HG03342 (cell line): Measurements from ENCODE around the gene RPUSD3.

ENCODE experiments used
- ATAC-seq: cut with Tn5 transposase; IDR thresholded peaks from one replicate; pipeline ENCODE4 v1.9.1; 2021; ENCODE audit warnings: mild to moderate bottlenecking, moderate library complexity; ENCODE audit not compliant: unreplicated experiment

RPUSD3 gene

DNA sequence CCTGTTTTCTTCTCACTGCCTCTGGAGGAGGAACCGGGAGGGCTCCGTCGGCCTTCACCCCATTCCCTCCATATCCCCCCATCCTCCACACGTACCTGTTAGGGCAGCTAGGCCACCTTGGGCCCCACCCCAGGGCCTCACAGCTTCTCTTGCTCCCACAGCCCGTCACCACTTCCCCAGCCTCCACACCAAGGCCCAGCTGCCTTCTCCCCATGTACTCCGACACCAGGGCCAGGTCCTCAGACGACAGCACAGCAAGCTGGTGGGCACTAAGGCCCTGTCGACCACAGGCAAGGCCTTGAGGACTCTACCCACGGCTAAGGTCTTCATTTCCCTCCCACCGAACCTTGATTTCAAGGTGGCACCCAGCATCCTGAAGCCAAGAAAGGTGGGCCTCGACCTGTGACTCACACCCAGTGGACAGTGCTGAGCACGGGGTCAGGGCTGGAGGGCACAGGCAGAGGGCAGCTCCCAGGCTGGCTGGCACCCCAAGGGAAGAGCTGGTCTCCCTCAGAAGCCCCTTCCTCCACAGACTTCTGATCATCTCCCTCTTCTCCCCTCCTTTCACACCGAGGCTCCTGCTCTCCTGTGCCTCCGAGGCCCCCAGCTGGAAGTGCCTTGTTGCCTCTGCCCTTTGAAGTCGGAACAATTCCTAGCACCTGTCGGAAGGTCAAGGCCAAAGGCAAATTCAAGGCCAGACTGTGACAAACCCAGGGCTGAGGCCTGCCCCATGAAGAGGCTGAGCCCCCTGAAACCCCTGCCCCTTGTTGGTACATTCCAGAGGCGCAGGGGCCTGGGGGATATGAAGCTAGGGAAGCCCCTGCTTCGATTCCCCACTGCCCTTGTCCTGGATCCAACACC lies 9.1 kb downstream of the RPUSD3 start:
- no peak for ATAC-seq

DNA sequence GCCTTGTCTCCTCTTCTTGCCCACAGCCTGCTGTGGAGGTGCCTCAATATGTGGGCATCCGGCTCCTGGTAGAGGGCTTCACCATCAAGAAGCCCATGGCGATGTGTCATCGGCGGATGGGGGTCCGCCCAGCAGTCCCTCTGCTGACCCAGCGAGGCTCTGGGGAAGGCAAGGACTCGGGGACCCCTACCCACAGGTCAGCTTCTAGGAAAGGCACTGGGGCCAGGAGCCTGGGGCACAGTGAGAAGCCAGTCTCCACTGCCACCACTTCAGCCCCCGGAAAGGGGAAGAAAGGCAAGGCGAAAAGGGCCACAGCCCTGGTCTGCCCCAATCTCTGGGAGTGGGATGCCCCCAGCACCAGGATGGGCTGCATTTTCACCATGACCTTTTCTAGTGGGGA lies 10.7 kb downstream of the RPUSD3 start:
- ATAC-seq, result no peak

DNA sequence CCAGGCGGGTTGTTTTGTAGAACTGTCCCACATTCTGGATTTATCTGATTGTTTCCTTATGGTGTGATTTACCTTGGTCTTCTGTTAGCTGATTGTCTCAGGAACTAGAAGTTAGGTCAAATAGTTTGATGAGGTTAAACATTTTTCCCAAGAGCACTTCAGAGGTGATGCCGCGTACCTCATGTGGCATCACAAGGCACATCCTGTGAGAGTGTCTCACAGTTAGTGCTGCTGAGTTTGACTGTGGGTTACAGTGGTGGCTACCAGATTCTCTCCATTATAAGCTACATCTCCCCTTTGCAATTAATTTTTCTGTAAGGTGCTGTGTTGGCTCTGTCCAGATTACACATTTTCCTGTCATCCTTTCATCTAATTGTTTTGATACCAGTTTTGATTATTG lies 12.6 kb downstream of the RPUSD3 start:
- no peak for ATAC-seq

DNA sequence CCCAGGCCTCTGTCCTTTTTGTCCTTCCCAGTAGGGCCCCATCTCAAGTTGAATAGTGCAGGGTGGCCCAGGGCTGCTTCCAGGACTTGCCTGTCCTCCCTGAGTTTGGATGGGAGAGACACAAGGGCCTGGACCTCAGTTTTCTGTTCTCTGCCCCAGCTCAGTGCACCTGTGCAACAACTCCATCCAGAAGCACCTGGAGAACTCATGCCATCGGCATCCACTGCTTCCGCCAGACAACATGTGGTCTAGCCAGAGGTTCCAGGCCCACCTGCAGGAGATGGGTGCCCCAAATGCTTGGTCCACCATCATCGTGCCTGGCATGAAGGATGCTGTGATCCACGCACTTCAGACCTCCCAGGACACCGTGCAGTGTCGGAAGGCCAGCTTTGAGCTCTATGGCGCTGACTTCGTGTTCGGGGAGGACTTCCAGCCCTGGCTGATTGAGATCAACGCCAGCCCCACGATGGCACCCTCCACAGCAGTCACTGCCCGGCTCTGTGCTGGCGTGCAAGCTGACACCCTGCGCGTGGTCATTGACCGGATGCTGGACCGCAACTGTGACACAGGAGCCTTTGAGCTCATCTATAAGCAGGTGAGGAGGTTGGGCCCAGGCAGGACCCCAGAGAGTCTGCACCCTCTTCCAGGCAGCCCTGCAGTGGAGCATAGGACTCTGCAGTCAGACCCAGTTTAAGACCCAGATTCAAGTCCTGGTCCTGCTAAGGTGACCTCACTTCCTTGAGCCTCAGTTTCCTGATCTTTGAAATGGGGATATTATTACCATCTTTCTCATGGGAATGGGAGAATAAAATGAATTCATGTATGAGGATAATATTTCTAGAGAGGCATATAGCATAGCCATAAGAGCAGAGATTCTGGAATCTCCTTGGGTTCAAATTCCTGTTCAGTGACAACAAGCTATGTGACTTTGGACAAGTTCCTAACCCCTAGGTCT lies 14.7 kb downstream of the RPUSD3 start:
- no peak for ATAC-seq

DNA sequence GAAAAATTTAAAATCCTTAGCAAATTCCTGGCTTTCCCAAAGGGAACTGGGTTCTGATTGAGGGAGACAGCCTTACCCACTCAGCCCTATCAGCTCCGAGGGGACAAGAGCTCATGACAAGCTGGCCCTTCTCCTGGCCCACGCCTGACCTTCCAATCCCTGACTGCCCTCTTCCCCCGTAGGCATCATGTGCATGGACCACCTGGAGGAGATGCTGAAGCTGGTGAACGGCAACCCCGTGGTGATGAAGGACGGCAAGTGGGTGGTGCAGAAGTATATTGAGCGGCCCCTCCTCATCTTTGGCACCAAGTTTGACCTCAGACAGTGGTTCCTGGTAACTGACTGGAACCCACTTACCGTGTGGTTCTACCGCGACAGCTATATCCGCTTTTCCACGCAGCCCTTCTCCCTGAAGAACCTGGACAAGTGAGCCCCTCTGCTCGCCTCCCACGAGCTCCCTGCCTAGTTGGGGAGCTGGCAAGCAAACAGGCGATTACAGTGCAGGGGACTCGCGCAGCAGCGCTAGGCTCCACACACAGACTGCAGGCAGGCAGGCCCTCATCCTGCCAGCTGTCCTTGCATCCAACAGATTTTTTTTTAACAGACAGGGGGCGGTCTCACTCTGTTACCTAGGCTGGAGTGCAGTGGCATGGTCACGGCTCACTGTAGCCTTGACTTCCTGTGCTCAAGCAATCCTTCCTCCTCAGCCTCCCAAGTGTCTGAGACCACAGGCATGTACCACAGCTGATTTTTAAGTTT lies 16.8 kb downstream of the RPUSD3 start:
- ATAC-seq, result no peak

DNA sequence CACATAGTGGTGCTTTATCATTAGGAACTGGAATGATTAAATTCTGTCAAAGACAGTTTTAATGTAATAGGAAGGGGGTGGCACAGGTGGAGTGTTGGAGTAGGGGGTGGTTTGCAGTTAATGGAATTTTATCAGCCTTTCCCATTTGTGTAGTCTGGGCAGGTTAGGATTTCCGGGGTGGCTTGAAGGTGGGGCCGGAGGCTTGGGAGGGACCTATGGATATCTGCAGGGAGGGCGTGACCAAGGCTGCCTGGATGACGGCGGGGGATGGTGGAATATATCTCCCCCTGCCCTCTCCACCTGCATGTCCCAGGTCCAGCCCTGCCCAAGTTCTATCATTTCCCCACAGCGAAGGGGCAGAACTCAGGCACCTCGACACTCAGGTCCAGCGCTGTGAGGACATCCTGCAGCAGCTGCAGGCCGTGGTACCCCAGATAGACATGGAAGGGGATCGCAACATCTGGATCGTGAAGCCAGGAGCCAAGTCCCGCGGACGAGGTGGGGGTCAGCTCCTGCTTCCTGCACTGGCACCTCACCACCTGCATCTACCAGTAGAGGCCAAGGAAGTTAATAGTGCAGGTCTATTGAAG lies 18.3 kb downstream of the RPUSD3 start:
- no peak for ATAC-seq

DNA sequence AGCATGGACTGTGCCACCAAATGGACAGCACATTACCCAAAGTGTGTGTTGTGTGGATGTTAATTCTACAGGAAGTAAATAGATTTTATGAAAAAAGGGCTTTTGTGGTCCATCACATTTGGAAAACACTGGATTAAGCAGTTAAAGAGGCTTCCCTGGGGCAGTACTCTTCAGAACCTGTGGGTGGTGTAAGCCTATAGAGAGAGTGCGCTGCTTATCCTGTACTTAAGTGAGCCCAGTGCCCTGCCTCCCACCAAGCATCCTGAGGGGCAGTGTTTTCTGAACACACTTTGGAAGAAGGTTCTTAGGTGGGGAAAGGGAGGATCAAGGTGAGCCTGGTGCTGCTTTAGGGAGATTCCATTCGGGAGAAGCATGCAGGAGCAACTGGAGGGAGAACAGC lies 22.9 kb downstream of the RPUSD3 start:
- ATAC-seq, result no peak

DNA sequence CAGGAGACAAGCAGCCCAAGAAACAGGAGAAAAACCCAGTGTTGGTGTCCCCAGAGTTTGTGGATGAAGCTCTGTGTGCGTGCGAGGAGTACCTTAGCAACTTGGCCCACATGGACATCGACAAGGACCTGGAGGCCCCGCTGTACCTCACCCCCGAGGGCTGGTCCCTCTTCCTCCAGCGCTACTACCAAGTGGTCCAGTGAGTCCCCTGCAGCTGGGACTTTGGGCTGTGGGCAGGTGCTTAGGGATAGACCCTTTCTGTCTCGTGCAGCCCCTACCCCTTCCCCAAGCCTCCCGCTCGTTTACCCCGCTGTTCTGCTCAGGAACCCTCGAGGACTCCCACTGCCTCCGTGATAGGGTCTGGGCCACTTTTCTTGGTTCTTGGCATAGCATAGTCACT lies 23.3 kb downstream of the RPUSD3 start:
- ATAC-seq, result no peak

DNA sequence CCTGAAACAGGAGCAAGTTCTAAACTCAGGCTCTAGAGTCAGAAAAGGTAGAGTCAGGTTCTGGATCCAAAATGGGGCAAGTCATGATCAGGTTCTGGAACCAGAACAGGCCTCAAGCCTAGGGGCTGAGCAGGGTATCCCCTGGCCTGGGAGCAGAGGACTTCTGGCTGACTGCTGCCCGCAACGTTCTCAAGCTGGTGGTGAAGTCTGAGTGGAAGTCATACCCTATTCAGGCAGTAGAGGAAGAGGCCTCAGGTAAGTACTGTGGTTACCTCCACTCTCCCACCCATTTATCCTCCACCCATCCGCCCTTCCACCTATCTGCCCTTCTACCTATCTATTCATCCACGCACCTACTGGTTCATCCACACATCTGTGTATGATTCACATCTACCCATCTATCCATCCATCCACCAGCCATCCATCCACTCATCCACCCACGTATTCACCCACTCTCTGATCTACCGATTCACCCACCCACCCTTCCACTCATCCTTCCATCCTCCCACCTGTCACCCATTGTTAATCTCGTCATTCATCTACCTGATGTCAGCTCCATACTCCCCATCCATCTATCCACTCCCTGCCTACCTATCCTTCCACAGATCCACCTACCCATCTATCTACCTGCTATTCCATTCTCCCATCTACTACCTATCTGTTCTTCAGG lies 25.0 kb downstream of the RPUSD3 start:
- no peak for ATAC-seq

DNA sequence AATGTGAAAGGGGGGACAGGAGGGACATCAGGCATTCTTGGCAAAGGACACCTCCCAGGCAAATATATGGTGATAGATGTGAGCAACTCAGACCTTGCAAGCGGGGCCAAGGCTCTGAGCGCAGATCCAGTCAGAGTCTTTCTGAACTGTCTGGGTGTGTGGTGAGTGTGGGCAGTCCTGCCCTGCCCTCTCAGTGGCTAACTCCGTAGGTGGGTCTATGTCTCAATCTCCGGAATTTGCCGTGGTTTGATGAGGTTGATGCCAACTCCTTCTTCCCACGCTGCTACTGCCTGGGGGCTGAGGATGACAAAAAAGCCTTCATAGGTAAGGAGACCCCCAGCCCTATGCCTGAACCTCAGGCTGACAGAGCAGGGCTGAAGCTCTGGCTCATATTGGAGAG lies 26.4 kb downstream of the RPUSD3 start:
- ATAC-seq, result no peak

DNA sequence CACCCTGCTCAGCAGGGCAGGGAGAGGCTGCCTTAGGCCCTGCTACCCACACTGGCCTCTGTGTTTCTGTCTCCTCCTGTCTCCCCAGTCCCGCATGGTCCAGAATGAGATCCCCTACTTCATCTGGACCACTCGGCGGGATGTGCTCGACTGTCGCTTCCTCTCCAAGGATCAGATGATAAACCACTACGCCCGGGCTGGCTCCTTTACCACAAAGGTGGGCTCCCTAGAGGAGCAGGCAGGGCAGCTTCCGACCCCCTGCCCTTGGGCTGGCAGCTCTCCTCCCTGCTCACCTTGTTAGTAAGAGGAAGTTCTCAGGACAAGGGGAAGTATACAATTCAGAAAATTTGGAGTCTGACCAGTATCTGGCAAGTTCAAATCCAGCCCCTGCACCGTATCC lies 27.8 kb downstream of the RPUSD3 start:
- no peak for ATAC-seq

DNA sequence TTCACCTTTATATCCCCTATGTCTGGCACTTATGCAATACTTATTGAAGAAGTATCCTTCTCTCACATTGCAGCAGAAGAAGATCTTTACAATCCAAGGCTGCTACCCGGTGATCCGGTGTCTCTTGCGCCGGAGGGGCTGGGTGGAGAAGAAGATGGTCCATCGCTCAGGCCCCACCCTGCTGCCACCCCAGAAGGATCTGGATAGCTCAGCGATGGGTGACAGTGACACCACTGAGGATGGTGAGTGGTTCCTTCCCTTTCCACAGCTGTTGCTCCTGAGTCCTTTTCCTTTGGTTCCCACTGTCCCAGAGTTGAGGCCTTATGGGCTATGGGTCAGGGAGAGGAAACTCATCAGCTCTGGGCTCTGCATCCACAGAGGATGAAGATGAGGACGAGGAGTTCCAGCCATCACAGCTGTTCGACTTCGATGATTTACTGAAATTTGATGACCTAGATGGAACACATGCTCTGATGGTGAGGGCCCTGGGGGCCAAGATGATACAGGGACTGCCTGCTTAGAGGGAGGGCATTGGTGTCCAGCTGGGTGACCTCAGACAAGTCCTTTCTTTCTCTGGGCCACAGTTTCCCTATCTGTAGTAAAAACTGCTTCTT lies 30.8 kb downstream of the RPUSD3 start:
- ATAC-seq, result no peak

DNA sequence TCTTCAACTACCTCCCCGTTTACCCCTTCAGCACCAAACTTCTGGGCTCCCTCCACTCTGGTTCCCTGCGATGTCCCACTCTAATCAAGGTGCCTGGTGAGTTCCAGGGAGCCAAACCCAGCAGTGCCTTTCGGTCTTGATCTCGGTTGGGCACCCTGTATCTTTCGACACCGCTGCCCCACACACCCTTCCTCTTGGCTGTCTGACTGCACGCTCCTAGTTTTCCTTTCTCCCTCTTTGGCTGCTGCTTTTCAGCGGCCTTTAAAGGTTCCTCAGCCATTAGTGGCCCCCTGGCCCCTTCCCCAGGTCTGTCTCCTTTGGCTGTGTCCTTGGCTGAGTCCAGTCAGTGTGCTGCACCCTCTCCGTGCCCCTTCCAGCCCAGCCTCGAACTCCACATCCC lies 33.0 kb downstream of the RPUSD3 start:
- no peak for ATAC-seq

DNA sequence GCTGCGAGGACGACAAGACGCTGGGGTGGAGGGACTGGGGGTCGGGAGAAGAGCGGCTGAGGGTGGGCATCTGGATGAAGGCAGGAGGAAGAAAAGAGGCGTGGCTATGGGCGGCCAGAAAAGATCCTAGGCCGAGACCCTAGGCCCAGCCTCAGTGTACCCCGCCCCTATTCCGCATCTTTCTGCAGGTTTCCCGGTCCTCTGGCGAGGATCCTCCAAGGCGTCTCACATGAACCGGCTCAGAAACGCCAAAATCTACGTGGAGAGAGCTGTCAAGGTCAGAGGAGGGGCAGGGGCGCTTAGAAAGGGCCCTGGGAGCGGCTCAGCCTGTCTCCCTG lies 33.4 kb downstream of the RPUSD3 start:
- ATAC-seq, result no peak

DNA sequence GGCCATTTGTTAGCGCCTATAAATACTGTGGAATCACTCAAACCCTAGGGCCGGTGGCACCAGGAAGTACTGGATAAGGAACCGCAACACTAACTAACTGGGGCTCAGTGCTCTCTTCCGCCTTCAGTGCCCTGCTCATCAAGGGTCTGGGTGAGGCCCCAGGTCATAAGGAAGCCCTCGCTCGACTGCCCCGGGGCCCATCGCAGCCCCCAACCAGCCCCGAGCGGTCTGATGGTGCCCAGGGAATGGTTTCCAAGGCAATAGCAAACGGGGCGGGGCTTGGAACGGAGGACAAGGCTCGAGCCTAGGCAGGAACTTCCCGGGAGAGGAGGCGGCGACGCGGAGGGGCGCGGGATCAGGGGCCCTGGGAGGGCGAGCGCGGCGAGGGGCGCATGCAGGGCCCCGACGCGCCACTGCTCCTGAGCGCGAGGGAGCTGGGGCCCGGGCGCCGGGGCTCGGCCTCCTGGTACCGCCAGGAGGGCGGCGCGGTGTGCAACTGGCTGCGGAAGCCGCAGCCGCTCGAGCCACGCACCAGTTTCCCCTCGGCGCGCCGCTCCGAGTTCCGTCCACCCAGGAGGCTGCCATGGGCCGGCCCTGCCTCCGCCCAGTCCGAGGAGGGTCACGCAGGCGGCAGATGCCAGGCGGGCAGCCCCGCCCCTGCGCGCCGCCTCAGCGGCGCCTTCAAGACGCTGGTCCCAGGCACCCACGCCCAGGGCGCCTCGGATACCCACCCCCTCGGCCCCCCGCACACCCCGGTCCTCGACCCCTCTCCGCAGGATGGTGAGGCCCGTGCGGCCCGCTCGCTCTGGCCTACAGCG lies 34.0 kb downstream of the RPUSD3 start, which contains the start of gene TTLL3:
Gene TTLL3 (plus strand): TSS at position 648 of the 818 bp plus-strand sequence. CDS start 400 bp downstream, outside the sequence.
- ATAC-seq, result peak; percentile 42

DNA sequence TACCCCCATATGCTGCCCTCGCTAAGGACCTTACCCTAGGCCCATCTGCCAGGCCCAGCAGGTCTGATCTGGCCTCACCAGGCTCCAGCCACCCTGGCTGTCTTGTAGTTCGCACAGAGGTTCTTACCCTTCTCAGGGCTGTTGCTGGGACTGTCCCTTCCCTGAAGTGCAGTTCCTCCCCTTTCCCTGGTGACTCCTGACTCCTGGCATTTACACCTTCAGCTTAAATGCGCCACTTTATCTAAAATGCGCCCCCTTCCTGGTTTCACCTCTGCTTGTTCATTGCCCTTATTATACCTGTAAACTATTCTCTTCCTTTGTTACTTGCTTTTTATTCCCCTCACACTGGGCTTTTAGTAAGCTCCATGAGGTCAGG lies 34.6 kb downstream of the RPUSD3 start:
- no peak for ATAC-seq

DNA sequence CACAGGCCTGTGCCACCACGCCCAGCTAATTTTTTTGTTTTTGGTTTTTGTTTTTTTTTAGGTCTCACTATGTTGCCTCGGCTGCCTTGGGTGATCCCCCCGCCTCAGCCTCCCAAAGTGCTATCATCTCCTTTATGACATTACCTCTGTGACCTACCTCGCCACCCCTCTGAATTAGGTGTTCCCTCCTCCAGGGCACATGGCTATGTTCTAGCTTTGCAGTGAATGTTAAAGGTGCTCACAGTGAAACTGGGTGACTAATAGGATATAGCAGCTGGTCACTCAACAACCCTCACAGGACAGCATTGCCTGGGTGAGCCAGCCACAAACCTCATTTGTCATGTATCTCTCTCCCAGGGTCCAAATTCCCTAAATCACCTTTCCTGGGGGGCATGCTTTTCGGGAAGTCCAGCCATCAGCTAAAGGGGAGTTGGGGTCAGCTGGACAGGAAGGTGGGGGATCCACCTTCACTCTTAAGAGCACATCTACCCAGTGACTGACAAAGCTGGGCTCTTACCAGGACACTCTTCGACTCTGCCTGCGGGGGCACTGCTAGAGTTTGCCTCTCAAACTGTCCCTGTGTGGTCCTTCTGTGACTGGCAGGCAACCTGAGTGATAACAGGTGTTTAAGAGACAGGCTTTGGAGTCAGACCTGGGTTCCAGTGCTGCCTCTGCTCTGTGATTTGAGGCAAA lies 35.3 kb downstream of the RPUSD3 start:
- peak; percentile 52 for ATAC-seq

DNA sequence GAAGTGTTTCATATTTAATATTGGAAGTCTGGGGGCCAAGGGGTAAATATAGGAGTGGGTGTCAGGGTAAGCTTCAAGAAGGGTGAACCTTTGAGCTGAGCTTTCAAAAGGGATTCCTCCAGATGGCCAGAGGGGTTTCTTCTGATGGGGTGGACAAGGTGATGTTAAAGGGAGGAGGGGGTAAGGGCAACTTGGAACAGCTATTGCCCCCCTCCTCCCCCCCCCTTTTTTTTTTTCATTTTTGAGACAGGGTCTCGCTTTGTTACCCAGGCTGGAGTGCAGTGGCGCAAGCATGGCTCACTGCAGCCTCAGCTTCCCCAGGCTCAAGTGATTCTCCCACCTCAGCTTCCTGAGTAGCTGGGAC lies 35.8 kb downstream of the RPUSD3 start:
- ATAC-seq, result no peak
